Hepatocyte (in vitro differentiated cells): ENCODE results near the gene SLC25A13. TPM values are rescaled to one million over a fixed set of nuclear protein-coding genes. Genes with fewer than 3 reads are reported as not detected.
A peak's percentile ranks its signal among the peaks of the same experiment; 100 is the strongest.

ENCODE experiments used
- DNase-seq: peaks from one replicate; pipeline ENCODE4 v3.0.0-alpha.2; 2016; ENCODE audit warnings: low spot score
- H2AFZ ChIP-seq: fragments of 200-600 bp; sonication (generic); 2 replicates; pipeline ENCODE4 v1.6.0; 2016; ENCODE audit warnings: antibody characterized with exemption, mild to moderate bottlenecking
- H3K27ac ChIP-seq: fragments of 200-600 bp; sonication (generic); 2 replicates; pipeline ENCODE4 v1.5.1; 2016; ENCODE audit warnings: mild to moderate bottlenecking
- H3K27me3 ChIP-seq: fragments of 200-600 bp; sonication (generic); 2 replicates; pipeline ENCODE4 v1.6.1; 2016
- H3K36me3 ChIP-seq: fragments of 200-600 bp; sonication (generic); replicated peaks from 2 replicates; pipeline ENCODE4 v1.5.1; 2016; ENCODE audit warnings: low read depth; ENCODE audit not compliant: insufficient read depth
- H3K4me1 ChIP-seq: fragments of 200-600 bp; sonication (generic); 2 replicates; pipeline ENCODE4 v1.5.1; 2016; ENCODE audit warnings: mild to moderate bottlenecking, moderate library complexity; ENCODE audit not compliant: insufficient read depth
- H3K4me2 ChIP-seq: fragments of 200-600 bp; sonication (generic); 2 replicates; pipeline ENCODE4 v1.6.0; 2016
- H3K4me3 ChIP-seq: fragments of 200-600 bp; sonication (generic); 2 replicates; pipeline ENCODE4 v1.5.1; 2016; ENCODE audit warnings: mild to moderate bottlenecking
- H3K79me2 ChIP-seq: fragments of 200-600 bp; sonication (generic); 2 replicates; pipeline ENCODE4 v1.6.0; 2017; ENCODE audit warnings: mild to moderate bottlenecking
- H3K9me2 ChIP-seq: fragments of 200-600 bp; sonication (generic); replicated peaks from 2 replicates; pipeline ENCODE4 v1.6.0; 2017; ENCODE audit warnings: mild to moderate bottlenecking; ENCODE audit not compliant: insufficient read depth
- H3K9me3 ChIP-seq: fragments of 200-600 bp; sonication (generic); 2 replicates; pipeline ENCODE4 v1.5.1; 2016; ENCODE audit warnings: low read depth, mild to moderate bottlenecking
- H4K20me1 ChIP-seq: fragments of 200-600 bp; sonication (generic); 2 replicates; pipeline ENCODE4 v1.6.0; 2016; ENCODE audit warnings: mild to moderate bottlenecking; ENCODE audit not compliant: insufficient read depth, poor library complexity, severe bottlenecking
- EZH2 ChIP-seq: fragments of 200-600 bp; sonication (generic); IDR thresholded peaks from 2 replicates; pipeline ENCODE4 v1.6.1; 2016; ENCODE audit warnings: antibody characterized with exemption, mild to moderate bottlenecking, borderline replicate concordance
- EZH2phosphoT487 ChIP-seq: fragments of 200-600 bp; sonication (generic); IDR thresholded peaks from one replicate; pipeline ENCODE4 v1.6.1; 2018; ENCODE audit warnings: antibody characterized with exemption, mild to moderate bottlenecking, low read depth, moderate library complexity; ENCODE audit not compliant: unreplicated experiment, severe bottlenecking
- WGBS: methylation state at CpG from one replicate; pipeline ENCODE4 v1.1.6; 2016; ENCODE audit warnings: low lambda C conversion rate; ENCODE audit errors: missing lambda C conversion rate; 5-methylcytosine and 5-hydroxymethylcytosine counted together
- polyA plus RNA-seq: library from polyadenylated mRNA; unstranded; fragments of >200 nt; fragmentation: Nextera tagmentation; extraction: Ambion mirVana; gene quantifications from 2 replicates; pipeline ENCODE4 v1.2.1, GENCODE V29; 2016
- total RNA-seq: library from RNA; depleted of rRNA; stranded (reverse); fragments of >200 nt; gene quantifications from 2 replicates; pipeline ENCODE4 v1.2.3, GENCODE V29; 2014
- TF ChIP-seq, protein P1 (sequence below): fragments of 200-600 bp; sonication (generic); IDR thresholded peaks from 2 replicates; pipeline ENCODE4 v1.5.1; 2016; ENCODE audit warnings: antibody characterized with exemption, mild to moderate bottlenecking; ENCODE audit not compliant: poor library complexity

The SLC25A13 gene
- total and polyA plus RNA-seq, 2 experiments from 2014 or later = 37.5 to 55.1 TPM

GRCh38 chr7:96311967-96312366 lies 9.9 kb downstream of the SLC25A13 start:
- peak; percentile 55 for DNase-seq
- no peaks in the 10 kb centered on the region for H3K27me3 ChIP-seq
- no peak overlapping the region for H2AFZ ChIP-seq
- H3K4me3 ChIP-seq = no peak overlapping the region
- no peak overlapping the region for H3K27ac ChIP-seq
- H4K20me1 ChIP-seq = peaks cover 14% of the 10 kb centered on the region
- no peaks in the 10 kb centered on the region for H3K9me2 ChIP-seq
- no peaks in the 10 kb centered on the region for H3K9me3 ChIP-seq
- WGBS = 79% methylated on average over 2 of the region's 2 CpGs
- no peak overlapping the region for H3K4me2 ChIP-seq
- TF ChIP-seq, protein P1, sequence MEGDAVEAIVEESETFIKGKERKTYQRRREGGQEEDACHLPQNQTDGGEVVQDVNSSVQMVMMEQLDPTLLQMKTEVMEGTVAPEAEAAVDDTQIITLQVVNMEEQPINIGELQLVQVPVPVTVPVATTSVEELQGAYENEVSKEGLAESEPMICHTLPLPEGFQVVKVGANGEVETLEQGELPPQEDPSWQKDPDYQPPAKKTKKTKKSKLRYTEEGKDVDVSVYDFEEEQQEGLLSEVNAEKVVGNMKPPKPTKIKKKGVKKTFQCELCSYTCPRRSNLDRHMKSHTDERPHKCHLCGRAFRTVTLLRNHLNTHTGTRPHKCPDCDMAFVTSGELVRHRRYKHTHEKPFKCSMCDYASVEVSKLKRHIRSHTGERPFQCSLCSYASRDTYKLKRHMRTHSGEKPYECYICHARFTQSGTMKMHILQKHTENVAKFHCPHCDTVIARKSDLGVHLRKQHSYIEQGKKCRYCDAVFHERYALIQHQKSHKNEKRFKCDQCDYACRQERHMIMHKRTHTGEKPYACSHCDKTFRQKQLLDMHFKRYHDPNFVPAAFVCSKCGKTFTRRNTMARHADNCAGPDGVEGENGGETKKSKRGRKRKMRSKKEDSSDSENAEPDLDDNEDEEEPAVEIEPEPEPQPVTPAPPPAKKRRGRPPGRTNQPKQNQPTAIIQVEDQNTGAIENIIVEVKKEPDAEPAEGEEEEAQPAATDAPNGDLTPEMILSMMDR = no peak
- TF ChIP-seq EZH2 = no peak
- TF ChIP-seq EZH2phosphoT487 = no peak
- peaks cover 6% of the 10 kb centered on the region for H3K4me1 ChIP-seq
- H3K36me3 ChIP-seq = no peaks in the 10 kb centered on the region
- H3K79me2 ChIP-seq = peaks cover 83% of the 10 kb centered on the region

- no peak overlapping the region for H3K4me3 ChIP-seq
- TF ChIP-seq EZH2phosphoT487 (no peak), EZH2 (no peak)
- TF ChIP-seq, protein P1 = no peak
- WGBS = 88% methylated on average over 3 of the region's 3 CpGs
- no peak overlapping the region for H3K27ac ChIP-seq
- H3K27me3 ChIP-seq = no peaks in the 10 kb centered on the region
- H3K9me3 ChIP-seq = no peaks in the 10 kb centered on the region
- no peaks in the 10 kb centered on the region for H3K9me2 ChIP-seq
- no peaks in the 10 kb centered on the region for H3K36me3 ChIP-seq
- peaks cover 82% of the 10 kb centered on the region for H3K79me2 ChIP-seq
- H3K4me1 ChIP-seq = peaks cover 3% of the 10 kb centered on the region
- H3K4me2 ChIP-seq = no peak overlapping the region
- peaks cover 9% of the 10 kb centered on the region for H4K20me1 ChIP-seq
- no peak for DNase-seq
- no peak overlapping the region for H2AFZ ChIP-seq
These were observed 11.8 kb downstream of the SLC25A13 start for GRCh38 chr7:96310110-96310509.

DNA sequence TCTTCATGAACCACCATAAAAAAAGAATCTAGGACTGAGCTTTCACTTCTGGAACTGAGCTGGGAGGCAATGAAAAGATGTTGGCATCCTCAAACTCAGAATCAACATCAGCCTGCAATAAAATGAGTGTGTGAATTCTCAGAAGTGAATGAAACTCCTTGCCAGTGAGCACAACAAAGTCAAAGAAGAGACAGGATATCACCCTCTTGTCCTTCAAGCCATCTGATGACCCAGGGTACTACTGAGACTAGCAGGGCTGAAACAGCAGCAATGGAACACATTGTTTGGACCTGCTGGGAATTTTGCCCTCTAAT lies 13.0 kb downstream of the SLC25A13 start:
- H3K9me2 ChIP-seq = no peaks in the 10 kb centered on the region
- H3K4me2 ChIP-seq = peak overlapping the region; percentile 13
- peaks cover 7% of the 10 kb centered on the region for H3K4me1 ChIP-seq
- peaks cover 5% of the 10 kb centered on the region for H4K20me1 ChIP-seq
- no peaks in the 10 kb centered on the region for H3K9me3 ChIP-seq
- no peak overlapping the region for H3K27ac ChIP-seq
- H3K36me3 ChIP-seq = no peaks in the 10 kb centered on the region
- no peak for DNase-seq
- H2AFZ ChIP-seq = no peak overlapping the region
- H3K27me3 ChIP-seq = no peaks in the 10 kb centered on the region
- peaks cover 81% of the 10 kb centered on the region for H3K79me2 ChIP-seq
- no peak overlapping the region for H3K4me3 ChIP-seq
- TF ChIP-seq, protein P1 = no peak
- TF ChIP-seq EZH2 (no peak), EZH2phosphoT487 (no peak)
